Keratinocyte (primary cell): ENCODE measurements around the gene CTIF. TPM values are rescaled to one million over a fixed set of nuclear protein-coding genes. Genes with fewer than 3 reads are reported as not detected.

Experiments used
- DNase-seq: peaks from one replicate; pipeline ENCODE4 v3.0.0-alpha.2; 2011; ENCODE audit warnings: low read depth, missing footprints, low spot score
- FAIRE-seq: peaks from 2 replicates; lab custom pipeline; 2011; peaks lifted over from hg19 to GRCh38; lab: Jason Lieb, UNC
- H2AFZ ChIP-seq: 2 replicates; pipeline ENCODE4 v1.6.0; 2012; ENCODE audit warnings: low read length, control low read depth, inconsistent platforms; ENCODE audit not compliant: control insufficient read depth
- H3K27ac ChIP-seq: 2 replicates; pipeline ENCODE4 v1.5.1; 2011; ENCODE audit warnings: low read length; ENCODE audit not compliant: control insufficient read depth, insufficient read depth
- H3K27me3 ChIP-seq: 3 replicates; pipeline ENCODE4 v1.6.0; 2011; ENCODE audit warnings: low read length; ENCODE audit not compliant: control insufficient read depth, insufficient read depth; ENCODE audit errors: extremely low read depth
- H3K36me3 ChIP-seq, 2 experiments: 2 replicates in 1 of 2; 3 replicates in 1 of 2; pipeline ENCODE4 v1.5.1; 2011; ENCODE audit warnings: low read length in 2 of 2, mild to moderate bottlenecking in 1 of 2; ENCODE audit not compliant: control insufficient read depth in 2 of 2, insufficient read depth in 2 of 2; ENCODE audit errors: extremely low read depth in 1 of 2
- H3K4me1 ChIP-seq: 3 replicates; pipeline ENCODE4 v1.5.1; 2011; ENCODE audit warnings: low read length; ENCODE audit not compliant: control insufficient read depth, insufficient read depth; ENCODE audit errors: extremely low read depth
- H3K4me2 ChIP-seq: 3 replicates; pipeline ENCODE4 v1.6.0; 2011; ENCODE audit warnings: low read depth, low read length; ENCODE audit not compliant: control insufficient read depth, insufficient read depth; ENCODE audit errors: extremely low read depth
- H3K4me3 ChIP-seq, 3 experiments: fragments of 200-600 bp in 1 of 3; sonication (generic) in 1 of 3; 2 replicates in 2 of 3; 3 replicates in 1 of 3; pipeline ENCODE4 v1.5.1; 2011 to 2016; ENCODE audit warnings: low read length in 3 of 3, mild to moderate bottlenecking in 3 of 3, control low read depth in 2 of 3, inconsistent platforms in 1 of 3, low read depth in 1 of 3, mixed read lengths in 1 of 3, mixed run types in 1 of 3, moderate library complexity in 1 of 3; ENCODE audit not compliant: control insufficient read depth in 2 of 3, insufficient read depth in 2 of 3; ENCODE audit errors: extremely low read depth in 1 of 3
- H3K79me2 ChIP-seq: 2 replicates; pipeline ENCODE4 v1.6.0; 2012; ENCODE audit warnings: low read length; ENCODE audit not compliant: control insufficient read depth, insufficient read depth
- H3K9ac ChIP-seq: 3 replicates; pipeline ENCODE4 v1.6.0; 2011; ENCODE audit warnings: low read length; ENCODE audit not compliant: control insufficient read depth, insufficient read depth; ENCODE audit errors: extremely low read depth
- H3K9me1 ChIP-seq: 3 replicates; pipeline ENCODE4 v1.6.0; 2011; ENCODE audit warnings: low read length; ENCODE audit not compliant: control insufficient read depth, insufficient read depth; ENCODE audit errors: extremely low read depth
- H3K9me3 ChIP-seq: 2 replicates; pipeline ENCODE4 v1.5.1; 2012; ENCODE audit warnings: low read depth, low read length; ENCODE audit not compliant: control insufficient read depth
- H4K20me1 ChIP-seq: 3 replicates; pipeline ENCODE4 v1.6.0; 2011; ENCODE audit warnings: low read length; ENCODE audit not compliant: control insufficient read depth, insufficient read depth; ENCODE audit errors: extremely low read depth
- CTCF ChIP-seq, 3 experiments: IDR thresholded peaks in 1 of 3; conservative IDR thresholded peaks in 1 of 3; optimal IDR thresholded peaks in 1 of 3; 2 replicates in 2 of 3; 3 replicates in 1 of 3; pipeline versions ENCODE3 to v1.5.1; 2011; ENCODE audit warnings: low read length in 3 of 3, mild to moderate bottlenecking in 3 of 3, moderate library complexity in 2 of 3, control low read depth in 1 of 3, inconsistent platforms in 1 of 3; ENCODE audit not compliant: insufficient read depth in 2 of 3; ENCODE audit errors: extremely low read depth in 1 of 3
- EZH2 ChIP-seq: IDR thresholded peaks from one replicate; pipeline ENCODE4 v1.6.1; 2012; ENCODE audit warnings: inconsistent platforms, mild to moderate bottlenecking, low read length, moderate library complexity
- dilution Hi-C: fragments of 300-500 bp; cut with MboI; formaldehyde crosslinking; loops from one replicate; pipeline ENCODE4 v1.7.0; 2020; ENCODE audit warnings: low sequenced_read_pairs; ENCODE audit not compliant: extremely low pct_ligation_motif_present
- polyA plus RNA-seq, 5 experiments: library from polyadenylated mRNA; depleted of rRNA in 3 of 5; stranded (reverse) in 3 of 5; stranded (forward) in 1 of 5; unstranded in 1 of 5; fragments of >200 nt; gene quantifications; 1 replicate in 1 of 5; 2 replicates in 3 of 5; 3 replicates in 1 of 5; pipeline versions ENCODE4 v1.2.1 to v1.2.3, GENCODE V29; 2011 to 2012; ENCODE audit warnings: missing spikeins in 2 of 5, low read depth in 1 of 5, low replicate concordance in 1 of 5

CTIF gene
- polyA plus RNA-seq, 1 donor (not counting 4 experiments of a cell fraction or from before 2014, with no cell fraction given), result 15.0 TPM

- DNase-seq, result no peak
- Histone ChIP-seq H3K36me3 (peaks cover 8 to 13% of the 10 kb centered on the region in 2 experiments), H2AFZ (no peak overlapping the region), H3K4me3 (no peak overlapping the region), H3K4me1 (peaks cover 11% of the 10 kb centered on the region), H3K9ac (no peak overlapping the region), H3K9me3 (no peaks in the 10 kb centered on the region), H3K27ac (no peak overlapping the region), H3K4me2 (no peak overlapping the region), H3K27me3 (no peaks in the 10 kb centered on the region), H4K20me1 (no peaks in the 10 kb centered on the region), H3K9me1 (peaks cover 3% of the 10 kb centered on the region), H3K79me2 (peaks cover 3% of the 10 kb centered on the region)
- no peak for FAIRE-seq
- TF ChIP-seq CTCF (optimal IDR thresholded peaks at IDR 0.05 in 1 of 3, IDR thresholded peaks at IDR 0.05 in 1 of 3, conservative IDR thresholded peaks at IDR 0.05 in 1 of 3; ENCODE audit: extremely low read depth in 1 of 3, insufficient read depth in 2 of 3, low read length in 3 of 3) (no peak), EZH2 (no peak)
- dilution Hi-C loops, result no loop called here
Observed at GRCh38 chr18:48638451-48638850, 99.6 kb downstream of the CTIF start.

- peaks cover 8 to 13% of the 10 kb centered on the region in 2 experiments for H3K36me3 ChIP-seq
- no peak overlapping the region for H3K4me3 ChIP-seq
- DNase-seq (no peak), FAIRE-seq (no peak)
- no peak overlapping the region for H3K27ac ChIP-seq
- no peaks in the 10 kb centered on the region for H4K20me1 ChIP-seq
- no peaks in the 10 kb centered on the region for H3K27me3 ChIP-seq
- dilution Hi-C loops, result no loop called here
- H3K9me3 ChIP-seq, result no peaks in the 10 kb centered on the region
- H3K79me2 ChIP-seq, result peaks cover 3% of the 10 kb centered on the region
- peaks cover 3% of the 10 kb centered on the region for H3K9me1 ChIP-seq
- no peak overlapping the region for H3K4me2 ChIP-seq
- TF ChIP-seq CTCF (optimal IDR thresholded peaks at IDR 0.05 in 1 of 3, IDR thresholded peaks at IDR 0.05 in 1 of 3, conservative IDR thresholded peaks at IDR 0.05 in 1 of 3; ENCODE audit: extremely low read depth in 1 of 3, insufficient read depth in 2 of 3, low read length in 3 of 3) (no peak), EZH2 (no peak)
- H2AFZ ChIP-seq, result no peak overlapping the region
- no peak overlapping the region for H3K9ac ChIP-seq
- peaks cover 11% of the 10 kb centered on the region for H3K4me1 ChIP-seq
Observed at GRCh38 chr18:48638896-48639771, 100.3 kb downstream of the CTIF start.
